GM12878 (cell line): ENCODE measurements around the gene MTRFR. TPM values are rescaled to one million over a fixed set of nuclear protein-coding genes. Genes with fewer than 3 reads are reported as not detected.

Experiments used
- ATF2 ChIP-seq: IDR thresholded peaks from 2 replicates; pipeline ENCODE4 v1.6.1; 2012; ENCODE audit warnings: low read length, inconsistent platforms
- ESRRA ChIP-seq: IDR thresholded peaks from 2 replicates; pipeline ENCODE4 v1.6.1; 2012; ENCODE audit warnings: mild to moderate bottlenecking, low read length, improper control_type of control experiment
- FOS ChIP-seq: IDR thresholded peaks from 3 replicates; pipeline ENCODE4 v1.6.1; 2011; ENCODE audit warnings: borderline replicate concordance; ENCODE audit not compliant: insufficient read length; ENCODE audit errors: extremely low read depth
- HDAC6 ChIP-seq: fragments of 200-600 bp; sonication (generic); IDR thresholded peaks from one replicate; pipeline ENCODE4 v1.8.0; 2017; ENCODE audit warnings: antibody characterized with exemption; ENCODE audit not compliant: unreplicated experiment
- MTA3 ChIP-seq: IDR thresholded peaks from 2 replicates; pipeline ENCODE4 v1.6.1; 2012; ENCODE audit warnings: low read length, inconsistent platforms, borderline replicate concordance
- NR2C1 ChIP-seq: fragments of 450-650 bp; IDR thresholded peaks from 2 replicates; pipeline ENCODE4 v1.6.1; 2017; ENCODE audit warnings: antibody characterized with exemption, mild to moderate bottlenecking, moderate library complexity
- RBBP5 ChIP-seq: fragments of 200-600 bp; sonication (generic); conservative IDR thresholded peaks from 2 replicates; pipeline ENCODE4 v1.6.1; 2016
- SIN3A ChIP-seq: IDR thresholded peaks from 2 replicates; pipeline ENCODE4 v1.6.1; 2012; ENCODE audit warnings: low read depth, low read length, improper control_type of control experiment
- SMAD5 ChIP-seq: IDR thresholded peaks from 2 replicates; pipeline ENCODE4 v1.6.1; 2016; ENCODE audit warnings: antibody characterized with exemption, low read depth
- TAF1 ChIP-seq: IDR thresholded peaks from 2 replicates; pipeline ENCODE4 v1.6.1; 2011; ENCODE audit warnings: mild to moderate bottlenecking, low read depth, low read length, borderline replicate concordance
- ZNF384 ChIP-seq: IDR thresholded peaks from 2 replicates; pipeline ENCODE4 v1.6.1; 2012; ENCODE audit warnings: low read depth, mild to moderate bottlenecking, low read length, improper control_type of control experiment, borderline replicate concordance
- ZNF687 ChIP-seq: fragments of 450-650 bp; IDR thresholded peaks from 2 replicates; pipeline ENCODE4 v1.6.1; 2017; ENCODE audit warnings: mild to moderate bottlenecking, moderate library complexity
- polyA plus RNA-seq, 11 experiments: library from polyadenylated mRNA; depleted of rRNA in 4 of 11; unstranded in 6 of 11; stranded (reverse) in 5 of 11; fragments of >200 nt; fragmentation: Nextera tagmentation in 4 of 11; fragmentation: Illumina TruSeq in 1 of 11; extraction: Ambion mirVana in 4 of 11; extraction: Trizol in 1 of 11; gene quantifications; 1 replicate in 1 of 11; 2 replicates in 10 of 11; pipeline versions ENCODE4 v1.2.1 to v1.2.3, GENCODE V29; 2011 to 2016; ENCODE audit warnings: inconsistent platforms in 2 of 11, missing spikeins in 2 of 11, low read depth in 1 of 11
- total RNA-seq, 4 experiments: library from RNA; depleted of rRNA in 3 of 4; stranded (reverse); fragments of >200 nt in 3 of 4; fragmentation: Illumina TruSeq in 1 of 4; extraction: Trizol in 1 of 4; gene quantifications; 2 replicates each; pipeline versions ENCODE4 v1.2.1 to v1.2.3, GENCODE V29; 2013 to 2021
- TF ChIP-seq, protein P1 (sequence below): fragments of 450-650 bp; formaldehyde crosslinking; IDR thresholded peaks from 2 replicates; pipeline ENCODE4 v1.5.0; 2022; ENCODE audit warnings: mild to moderate bottlenecking, missing genetic modification characterization
- TF ChIP-seq, protein P2 (sequence below): fragments of 150-350 bp; IDR thresholded peaks from 2 replicates; pipeline ENCODE4 v1.6.1; 2016; ENCODE audit warnings: low read depth, low read length
- TF ChIP-seq, protein P3 (sequence below): fragments of 450-650 bp; IDR thresholded peaks from 2 replicates; pipeline ENCODE4 v1.6.1; 2016; ENCODE audit warnings: mild to moderate bottlenecking

Gene MTRFR
- total and polyA plus RNA-seq, 10 of the 15 experiments (the other 5 are each of a cell fraction or from before 2014, with no cell fraction given), result 12.2 to 33.4 (median 24.8) TPM

DNA sequence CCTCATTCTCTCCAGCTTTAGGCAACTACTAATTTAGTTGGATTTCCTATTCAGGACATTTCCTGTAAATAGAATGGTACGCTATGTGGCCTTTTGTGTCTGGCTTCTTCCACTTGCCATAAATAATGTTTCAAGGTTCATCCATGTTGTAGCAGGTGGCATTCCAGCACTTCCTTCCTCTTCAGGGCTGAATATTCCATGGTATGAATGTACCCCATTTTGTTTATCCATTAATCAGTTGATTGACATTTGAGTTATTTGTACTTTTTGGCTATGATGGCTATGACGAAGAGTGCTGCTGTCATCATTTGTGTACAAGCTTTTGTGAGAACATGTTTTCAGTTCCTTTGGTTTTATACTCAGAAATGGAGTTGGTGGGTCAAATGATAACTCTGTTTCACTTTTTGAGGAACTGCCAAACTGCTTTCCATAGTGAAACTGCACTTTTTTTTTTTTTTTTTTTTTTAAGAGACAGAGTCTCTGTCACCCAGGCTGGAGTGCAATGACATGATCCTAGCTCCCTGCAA lies 44.9 kb downstream of the MTRFR start (continued):
- TF ChIP-seq, protein P1, sequence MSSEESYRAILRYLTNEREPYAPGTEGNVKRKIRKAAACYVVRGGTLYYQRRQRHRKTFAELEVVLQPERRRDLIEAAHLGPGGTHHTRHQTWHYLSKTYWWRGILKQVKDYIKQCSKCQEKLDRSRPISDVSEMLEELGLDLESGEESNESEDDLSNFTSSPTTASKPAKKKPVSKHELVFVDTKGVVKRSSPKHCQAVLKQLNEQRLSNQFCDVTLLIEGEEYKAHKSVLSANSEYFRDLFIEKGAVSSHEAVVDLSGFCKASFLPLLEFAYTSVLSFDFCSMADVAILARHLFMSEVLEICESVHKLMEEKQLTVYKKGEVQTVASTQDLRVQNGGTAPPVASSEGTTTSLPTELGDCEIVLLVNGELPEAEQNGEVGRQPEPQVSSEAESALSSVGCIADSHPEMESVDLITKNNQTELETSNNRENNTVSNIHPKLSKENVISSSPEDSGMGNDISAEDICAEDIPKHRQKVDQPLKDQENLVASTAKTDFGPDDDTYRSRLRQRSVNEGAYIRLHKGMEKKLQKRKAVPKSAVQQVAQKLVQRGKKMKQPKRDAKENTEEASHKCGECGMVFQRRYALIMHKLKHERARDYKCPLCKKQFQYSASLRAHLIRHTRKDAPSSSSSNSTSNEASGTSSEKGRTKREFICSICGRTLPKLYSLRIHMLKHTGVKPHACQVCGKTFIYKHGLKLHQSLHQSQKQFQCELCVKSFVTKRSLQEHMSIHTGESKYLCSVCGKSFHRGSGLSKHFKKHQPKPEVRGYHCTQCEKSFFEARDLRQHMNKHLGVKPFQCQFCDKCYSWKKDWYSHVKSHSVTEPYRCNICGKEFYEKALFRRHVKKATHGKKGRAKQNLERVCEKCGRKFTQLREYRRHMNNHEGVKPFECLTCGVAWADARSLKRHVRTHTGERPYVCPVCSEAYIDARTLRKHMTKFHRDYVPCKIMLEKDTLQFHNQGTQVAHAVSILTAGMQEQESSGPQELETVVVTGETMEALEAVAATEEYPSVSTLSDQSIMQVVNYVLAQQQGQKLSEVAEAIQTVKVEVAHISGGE (CRISPR knock-in tag), result no peak
- TF ChIP-seq, protein P2, sequence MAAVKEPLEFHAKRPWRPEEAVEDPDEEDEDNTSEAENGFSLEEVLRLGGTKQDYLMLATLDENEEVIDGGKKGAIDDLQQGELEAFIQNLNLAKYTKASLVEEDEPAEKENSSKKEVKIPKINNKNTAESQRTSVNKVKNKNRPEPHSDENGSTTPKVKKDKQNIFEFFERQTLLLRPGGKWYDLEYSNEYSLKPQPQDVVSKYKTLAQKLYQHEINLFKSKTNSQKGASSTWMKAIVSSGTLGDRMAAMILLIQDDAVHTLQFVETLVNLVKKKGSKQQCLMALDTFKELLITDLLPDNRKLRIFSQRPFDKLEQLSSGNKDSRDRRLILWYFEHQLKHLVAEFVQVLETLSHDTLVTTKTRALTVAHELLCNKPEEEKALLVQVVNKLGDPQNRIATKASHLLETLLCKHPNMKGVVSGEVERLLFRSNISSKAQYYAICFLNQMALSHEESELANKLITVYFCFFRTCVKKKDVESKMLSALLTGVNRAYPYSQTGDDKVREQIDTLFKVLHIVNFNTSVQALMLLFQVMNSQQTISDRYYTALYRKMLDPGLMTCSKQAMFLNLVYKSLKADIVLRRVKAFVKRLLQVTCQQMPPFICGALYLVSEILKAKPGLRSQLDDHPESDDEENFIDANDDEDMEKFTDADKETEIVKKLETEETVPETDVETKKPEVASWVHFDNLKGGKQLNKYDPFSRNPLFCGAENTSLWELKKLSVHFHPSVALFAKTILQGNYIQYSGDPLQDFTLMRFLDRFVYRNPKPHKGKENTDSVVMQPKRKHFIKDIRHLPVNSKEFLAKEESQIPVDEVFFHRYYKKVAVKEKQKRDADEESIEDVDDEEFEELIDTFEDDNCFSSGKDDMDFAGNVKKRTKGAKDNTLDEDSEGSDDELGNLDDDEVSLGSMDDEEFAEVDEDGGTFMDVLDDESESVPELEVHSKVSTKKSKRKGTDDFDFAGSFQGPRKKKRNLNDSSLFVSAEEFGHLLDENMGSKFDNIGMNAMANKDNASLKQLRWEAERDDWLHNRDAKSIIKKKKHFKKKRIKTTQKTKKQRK, result no peak
- TF ChIP-seq TAF1, result no peak
- no peak; the same call in 1 of the 2 replicates for TF ChIP-seq ZNF687
- no peak for TF ChIP-seq SMAD5
- no peak for TF ChIP-seq ESRRA
- no peak for TF ChIP-seq SIN3A
- peak; percentile 55; the same call in 1 of the 2 replicates for TF ChIP-seq MTA3
- TF ChIP-seq RBBP5, result no peak
- TF ChIP-seq FOS, result no peak
- TF ChIP-seq NR2C1, result no peak
- no peak for TF ChIP-seq HDAC6
- TF ChIP-seq ATF2, result no peak; the same call in 1 of the 2 replicates
- TF ChIP-seq, protein P3, sequence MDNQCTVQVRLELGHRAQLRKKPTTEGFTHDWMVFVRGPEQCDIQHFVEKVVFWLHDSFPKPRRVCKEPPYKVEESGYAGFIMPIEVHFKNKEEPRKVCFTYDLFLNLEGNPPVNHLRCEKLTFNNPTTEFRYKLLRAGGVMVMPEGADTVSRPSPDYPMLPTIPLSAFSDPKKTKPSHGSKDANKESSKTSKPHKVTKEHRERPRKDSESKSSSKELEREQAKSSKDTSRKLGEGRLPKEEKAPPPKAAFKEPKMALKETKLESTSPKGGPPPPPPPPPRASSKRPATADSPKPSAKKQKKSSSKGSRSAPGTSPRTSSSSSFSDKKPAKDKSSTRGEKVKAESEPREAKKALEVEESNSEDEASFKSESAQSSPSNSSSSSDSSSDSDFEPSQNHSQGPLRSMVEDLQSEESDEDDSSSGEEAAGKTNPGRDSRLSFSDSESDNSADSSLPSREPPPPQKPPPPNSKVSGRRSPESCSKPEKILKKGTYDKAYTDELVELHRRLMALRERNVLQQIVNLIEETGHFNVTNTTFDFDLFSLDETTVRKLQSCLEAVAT, result peak; percentile 58
- peak; percentile 98 for TF ChIP-seq ZNF384
